Esophagus muscularis mucosa (tissue), 3 donors: ENCODE measurements around the gene CCDC74B.
"Not testable (repeated sequence)": the region's sequence is repeated elsewhere in the genome, so short reads cannot be mapped to it uniquely, and the experiment has no call there.

Experiments
- POLR2A ChIP-seq: fragments of 450-650 bp; IDR thresholded peaks from one replicate; pipeline ENCODE4 v1.6.1; 2017; ENCODE audit warnings: antibody characterized with exemption, moderate library complexity, mild to moderate bottlenecking, low read depth
- TF ChIP-seq, protein P1 (sequence below), 3 experiments: fragments of 200-600 bp in 2 of 3; fragments of 450-650 bp in 1 of 3; sonication (generic) in 2 of 3; IDR thresholded peaks; one replicate each; pipeline ENCODE4 v1.5.1; 2017 to 2019; ENCODE audit warnings: antibody characterized with exemption in 3 of 3, mild to moderate bottlenecking in 2 of 3, moderate library complexity in 1 of 3

DNA sequence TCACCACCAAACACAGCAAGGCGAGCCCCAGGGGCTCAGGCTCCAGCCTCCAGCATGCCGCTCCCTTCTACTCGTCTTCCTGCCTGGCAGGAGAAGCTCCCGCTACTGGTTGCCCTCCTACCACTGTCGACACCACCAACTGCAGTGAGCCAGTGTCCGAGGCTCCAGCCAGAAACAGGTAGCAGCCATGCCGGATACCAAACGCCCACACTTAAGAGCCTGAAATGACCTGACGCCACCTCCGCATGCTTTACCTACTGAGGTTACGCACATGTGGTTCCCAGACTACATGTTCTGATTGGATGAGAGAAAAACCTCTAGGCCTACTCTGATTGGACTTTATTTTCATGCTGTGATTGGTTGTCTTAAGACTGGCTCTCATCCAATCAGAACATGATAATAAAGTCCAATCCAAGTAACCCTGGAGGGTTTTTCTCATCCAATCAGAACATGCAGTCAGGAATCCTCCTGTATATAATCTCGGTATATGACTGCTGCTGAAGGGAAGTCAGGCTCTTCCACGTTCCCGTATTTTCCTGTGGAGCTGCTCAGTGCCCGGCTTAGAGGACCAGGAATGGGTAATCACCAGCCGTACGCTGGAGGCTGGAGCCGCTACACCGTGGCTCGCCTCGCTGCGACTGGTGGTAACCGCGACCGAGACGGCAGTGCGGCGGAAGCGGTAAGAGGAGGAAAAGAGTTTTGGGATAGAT is 15.6 kb downstream of the CCDC74B start, which contains the start of gene POTEF:
- TF ChIP-seq, protein P1, sequence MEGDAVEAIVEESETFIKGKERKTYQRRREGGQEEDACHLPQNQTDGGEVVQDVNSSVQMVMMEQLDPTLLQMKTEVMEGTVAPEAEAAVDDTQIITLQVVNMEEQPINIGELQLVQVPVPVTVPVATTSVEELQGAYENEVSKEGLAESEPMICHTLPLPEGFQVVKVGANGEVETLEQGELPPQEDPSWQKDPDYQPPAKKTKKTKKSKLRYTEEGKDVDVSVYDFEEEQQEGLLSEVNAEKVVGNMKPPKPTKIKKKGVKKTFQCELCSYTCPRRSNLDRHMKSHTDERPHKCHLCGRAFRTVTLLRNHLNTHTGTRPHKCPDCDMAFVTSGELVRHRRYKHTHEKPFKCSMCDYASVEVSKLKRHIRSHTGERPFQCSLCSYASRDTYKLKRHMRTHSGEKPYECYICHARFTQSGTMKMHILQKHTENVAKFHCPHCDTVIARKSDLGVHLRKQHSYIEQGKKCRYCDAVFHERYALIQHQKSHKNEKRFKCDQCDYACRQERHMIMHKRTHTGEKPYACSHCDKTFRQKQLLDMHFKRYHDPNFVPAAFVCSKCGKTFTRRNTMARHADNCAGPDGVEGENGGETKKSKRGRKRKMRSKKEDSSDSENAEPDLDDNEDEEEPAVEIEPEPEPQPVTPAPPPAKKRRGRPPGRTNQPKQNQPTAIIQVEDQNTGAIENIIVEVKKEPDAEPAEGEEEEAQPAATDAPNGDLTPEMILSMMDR (IDR thresholded peaks at IDR 0.05): not testable (repeated sequence)
- not testable (repeated sequence) for TF ChIP-seq POLR2A
